ENCODE results near the gene OR56A1.
"Not testable (repeated sequence)": the region's sequence is repeated elsewhere in the genome, so short reads cannot be mapped to it uniquely, and the experiment has no call there.

The OR56A1 gene

GRCh38 chr11:6030708-6031405 is at the start of gene OR56A1:
Gene OR56A1 (minus strand): TSS chr11:6030758. CDS start chr11:6027692, 3,066 bp downstream.
- no peak for FAIRE-seq

GRCh38 chr11:6079463-6079862 is 48.9 kb upstream of the OR56A1 start:
- FAIRE-seq = no peak

- no peak for FAIRE-seq
Observed at GRCh38 chr11:6077723-6078122, 47.2 kb upstream of the OR56A1 start.

GRCh38 chr11:6076443-6076842 is 45.9 kb upstream of the OR56A1 start:
- FAIRE-seq = not testable (repeated sequence)

- no peak for FAIRE-seq
Observed at GRCh38 chr11:6067502-6067901, 36.9 kb upstream of the OR56A1 start.

- no peak for FAIRE-seq
Observed at GRCh38 chr11:6062691-6063358, 32.3 kb upstream of the OR56A1 start.

- FAIRE-seq = no peak
Observed at GRCh38 chr11:6061475-6061874, 30.9 kb upstream of the OR56A1 start.

- no peak for FAIRE-seq
Observed at GRCh38 chr11:6057452-6057851, 26.9 kb upstream of the OR56A1 start.

GRCh38 chr11:6055569-6055968 is 25.0 kb upstream of the OR56A1 start:
- no peak for FAIRE-seq

GRCh38 chr11:6052374-6052773 is 21.8 kb upstream of the OR56A1 start:
- no peak for FAIRE-seq

- no peak for FAIRE-seq
Observed at GRCh38 chr11:6040874-6041273, 10.3 kb upstream of the OR56A1 start.

GRCh38 chr11:6027501-6027900 is 3.1 kb downstream of the OR56A1 start:
- no peak for FAIRE-seq

GRCh38 chr11:6025056-6025455 is 5.5 kb downstream of the OR56A1 start:
- no peak for FAIRE-seq

GRCh38 chr11:6022956-6023355 is 7.6 kb downstream of the OR56A1 start:
- peak; percentile 4 for FAIRE-seq

GRCh38 chr11:6013042-6013441 is 17.5 kb downstream of the OR56A1 start:
- no peak for FAIRE-seq

- no peak for FAIRE-seq
Observed at GRCh38 chr11:6012035-6012668, 18.4 kb downstream of the OR56A1 start.

GRCh38 chr11:6006846-6007245 is 23.7 kb downstream of the OR56A1 start, which contains the start of gene OR56A4:
Gene OR56A4 (minus strand): TSS chr11:6006946. CDS start chr11:6002992, 3,954 bp downstream.
- FAIRE-seq = no peak

- FAIRE-seq = no peak
Observed at GRCh38 chr11:6006395-6006794, 24.2 kb downstream of the OR56A1 start.

- FAIRE-seq = no peak
Observed at GRCh38 chr11:6002202-6002699, 28.3 kb downstream of the OR56A1 start.

- FAIRE-seq = no peak
Observed at GRCh38 chr11:5994791-5995190, 35.8 kb downstream of the OR56A1 start.

GRCh38 chr11:5992604-5993251 is 37.8 kb downstream of the OR56A1 start:
- no peak for FAIRE-seq

GRCh38 chr11:5992150-5992549 is 38.4 kb downstream of the OR56A1 start:
- no peak for FAIRE-seq

- no peak for FAIRE-seq
Observed at GRCh38 chr11:5989203-5989602, 41.4 kb downstream of the OR56A1 start.

Data from endometrium (tissue), 2 donors.